ENCODE measurements around the gene ARID4B.
A peak's percentile ranks its signal among the peaks of the same experiment; 100 is the strongest.
"Not testable (repeated sequence)": the region's sequence is repeated elsewhere in the genome, so short reads cannot be mapped to it uniquely, and the experiment has no call there.

The ARID4B gene

GRCh38 chr1:235159284-235159683, 168.7 kb downstream of the ARID4B start:
- DNase-seq = not testable (repeated sequence)

- no peak for DNase-seq
Measured at GRCh38 chr1:235158680-235159079, 169.3 kb downstream of the ARID4B start.

- DNase-seq = no peak
Measured at GRCh38 chr1:235157150-235157549, 170.8 kb downstream of the ARID4B start.

GRCh38 chr1:235156740-235157139, 171.2 kb downstream of the ARID4B start:
- no peak for DNase-seq

- no peak for DNase-seq
Measured at GRCh38 chr1:235156265-235156664, 171.7 kb downstream of the ARID4B start.

GRCh38 chr1:235152235-235152634, 175.7 kb downstream of the ARID4B start:
- no peak for DNase-seq

- no peak for DNase-seq
Measured at GRCh38 chr1:235151033-235151432, 176.9 kb downstream of the ARID4B start.

- DNase-seq = no peak
Measured at GRCh38 chr1:235149824-235150223, 178.2 kb downstream of the ARID4B start.

- no peak for DNase-seq
Measured at GRCh38 chr1:235147269-235147668, 180.7 kb downstream of the ARID4B start.

- no peak for DNase-seq
Measured at GRCh38 chr1:235145639-235146038, 182.3 kb downstream of the ARID4B start.

GRCh38 chr1:235142991-235143390, 185.0 kb downstream of the ARID4B start:
- no peak for DNase-seq

GRCh38 chr1:235139315-235139714, 188.7 kb downstream of the ARID4B start:
- DNase-seq = no peak

- DNase-seq = no peak
Measured at GRCh38 chr1:235138821-235139220, 189.2 kb downstream of the ARID4B start.

- no peak for DNase-seq
Measured at GRCh38 chr1:235136111-235136510, 191.9 kb downstream of the ARID4B start.

GRCh38 chr1:235134171-235134570, 193.8 kb downstream of the ARID4B start:
- no peak for DNase-seq

GRCh38 chr1:235133086-235133485, 194.9 kb downstream of the ARID4B start:
- no peak for DNase-seq

GRCh38 chr1:235131961-235132360, 196.0 kb downstream of the ARID4B start:
- no peak for DNase-seq

GRCh38 chr1:235130766-235131270, 197.2 kb downstream of the ARID4B start:
- no peak for DNase-seq

- no peak for DNase-seq
Measured at GRCh38 chr1:235129774-235130570, 198.0 kb downstream of the ARID4B start.

- DNase-seq = peak; percentile 98
Measured at GRCh38 chr1:235128456-235129328, 199.3 kb downstream of the ARID4B start, which contains the start of gene TOMM20. Gene TOMM20 (minus strand): TSS chr1:235128837. CDS start chr1:235128715, 122 bp downstream.

- peak; percentile 26 for DNase-seq
Measured at GRCh38 chr1:235127732-235128455, 200.1 kb downstream of the ARID4B start.

- no peak for DNase-seq
Measured at GRCh38 chr1:235127203-235127602, 200.8 kb downstream of the ARID4B start.

- no peak for DNase-seq
Measured at GRCh38 chr1:235124665-235125064, 203.3 kb downstream of the ARID4B start.

Data from HCEC 1CT (cell line).